Measurements from ENCODE around the gene MEF2A. TPM values are rescaled to one million over a fixed set of nuclear protein-coding genes. Genes with fewer than 3 reads are reported as not detected.

The MEF2A gene
- polyA plus RNA-seq, 4 donors, result 49.8 to 55.6 (median 52.1) TPM

DNA sequence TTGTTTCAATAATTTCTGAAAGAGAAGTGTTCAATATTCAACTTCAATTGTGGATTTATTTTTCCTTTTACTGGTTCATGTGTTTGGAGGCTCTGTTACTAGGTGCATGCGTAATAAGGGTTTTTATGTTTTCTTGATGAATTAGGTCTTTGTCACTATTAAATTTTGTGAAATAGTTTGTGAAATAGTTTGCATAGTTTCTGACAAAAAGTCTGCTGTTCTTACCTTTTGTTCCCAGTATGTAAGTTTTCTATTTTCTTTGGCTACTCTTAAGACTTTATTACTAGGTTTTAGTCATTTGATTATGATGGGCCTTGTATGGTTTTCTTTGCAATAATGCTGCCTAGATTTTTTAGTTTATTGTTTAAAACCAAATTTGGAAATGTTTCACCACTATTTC, 38.0 kb downstream of the MEF2A start:
- no peak for DNase-seq (ENCODE audit: low read depth in 4 of 4, low spot score in 2 of 4)

DNA sequence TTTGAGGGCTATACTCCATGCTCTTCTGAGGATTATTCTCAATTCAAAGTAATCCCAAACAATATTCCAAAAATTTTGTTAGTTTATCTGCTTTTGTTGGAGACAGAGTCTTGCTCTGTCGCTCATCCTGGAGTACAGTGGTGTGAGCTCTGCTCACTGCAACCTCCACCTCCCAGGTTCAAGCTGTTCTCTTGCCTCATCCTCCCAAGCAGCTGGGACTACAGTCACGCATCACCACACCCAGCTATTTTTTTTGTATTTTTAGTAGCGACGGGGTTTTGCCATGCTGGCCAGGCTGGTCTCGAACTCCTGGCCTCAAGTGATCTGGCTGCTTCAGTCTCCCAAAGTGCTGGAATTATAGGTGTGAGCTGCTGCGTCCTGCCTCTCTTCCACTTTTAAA, 39.1 kb downstream of the MEF2A start:
- no peak for DNase-seq (ENCODE audit: low read depth in 4 of 4, low spot score in 2 of 4)

DNA sequence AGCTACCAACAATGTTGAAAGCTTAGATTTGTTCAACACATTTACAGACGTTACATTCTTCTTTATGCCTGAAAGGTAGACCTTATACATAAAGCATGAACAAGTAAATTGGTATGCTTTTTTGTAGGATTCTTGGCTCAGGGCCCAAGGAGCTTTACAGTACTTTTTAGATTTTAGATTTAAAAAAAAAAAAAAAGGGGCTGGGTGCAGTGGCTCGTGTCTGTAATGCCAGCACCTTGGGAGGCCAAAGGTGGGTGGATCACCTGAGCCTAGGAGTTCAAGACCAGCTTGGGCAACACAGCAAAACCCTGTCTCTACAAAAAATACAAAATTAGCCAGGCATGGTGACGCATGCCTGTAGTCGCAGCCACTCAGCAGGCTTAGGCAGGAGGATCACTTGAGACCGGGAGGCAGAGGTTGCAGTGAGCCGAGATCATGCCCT, 39.7 kb downstream of the MEF2A start:
- no peak for DNase-seq (ENCODE audit: low read depth in 4 of 4, low spot score in 2 of 4)

DNA sequence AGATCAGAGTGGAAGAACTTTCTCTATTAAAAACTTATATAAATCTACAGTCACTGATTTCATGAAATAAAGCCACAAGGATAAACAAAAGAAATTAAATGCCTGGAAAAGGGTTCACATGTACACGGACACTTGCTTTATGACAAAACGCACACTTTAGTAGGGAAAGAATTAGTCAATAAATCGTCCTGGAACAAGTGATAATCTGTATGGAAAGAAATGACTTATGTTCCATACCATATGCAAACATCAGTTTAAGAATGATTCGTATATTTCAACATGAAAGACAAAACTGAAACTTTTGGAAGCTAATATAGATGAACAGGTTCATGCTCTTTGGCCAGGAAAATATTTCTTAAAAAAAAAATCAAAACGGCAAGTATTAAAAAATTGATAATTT, 40.2 kb downstream of the MEF2A start:
- DNase-seq (ENCODE audit: low read depth in 4 of 4, low spot score in 2 of 4), result no peak

DNA sequence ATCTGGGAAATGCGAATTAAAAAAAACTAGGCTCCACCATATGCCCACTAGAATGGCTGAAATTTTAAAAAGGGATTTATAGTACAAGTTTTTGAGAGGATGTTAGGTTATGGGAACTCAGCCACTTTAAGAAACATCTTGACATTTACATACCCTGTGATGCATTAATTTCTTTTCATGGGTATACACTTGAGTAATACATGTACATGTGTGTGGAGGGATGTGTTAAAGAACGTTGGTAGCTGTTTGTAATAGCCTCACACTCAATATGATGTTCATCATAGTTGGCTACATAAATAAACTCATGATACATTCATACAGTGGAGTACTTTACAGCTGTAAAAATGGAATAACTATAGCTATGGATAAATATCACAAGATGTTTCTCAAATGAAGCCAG, 40.9 kb downstream of the MEF2A start:
- no peak for DNase-seq (ENCODE audit: low read depth in 4 of 4, low spot score in 2 of 4)

DNA sequence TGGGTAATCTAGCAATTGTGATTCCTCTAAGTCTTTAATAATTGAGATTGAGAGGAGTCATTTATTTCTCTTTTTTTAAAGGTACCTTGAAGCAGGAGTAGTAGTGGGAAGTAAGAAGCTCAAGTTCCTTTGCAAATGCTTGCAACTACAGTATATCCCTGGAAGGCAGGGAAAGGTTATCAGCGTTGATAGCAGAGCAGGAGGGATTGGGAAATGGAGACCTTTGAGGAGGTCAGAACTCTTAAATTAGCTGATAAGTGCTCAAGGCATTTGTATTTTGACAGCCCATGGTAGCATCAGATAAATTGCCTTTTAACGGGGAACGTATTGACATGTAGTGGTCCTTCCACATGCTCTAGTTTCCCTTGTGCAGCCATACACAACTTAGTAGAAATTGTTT, 47.7 kb downstream of the MEF2A start:
- DNase-seq (ENCODE audit: low read depth in 4 of 4, low spot score in 2 of 4), result no peak

DNA sequence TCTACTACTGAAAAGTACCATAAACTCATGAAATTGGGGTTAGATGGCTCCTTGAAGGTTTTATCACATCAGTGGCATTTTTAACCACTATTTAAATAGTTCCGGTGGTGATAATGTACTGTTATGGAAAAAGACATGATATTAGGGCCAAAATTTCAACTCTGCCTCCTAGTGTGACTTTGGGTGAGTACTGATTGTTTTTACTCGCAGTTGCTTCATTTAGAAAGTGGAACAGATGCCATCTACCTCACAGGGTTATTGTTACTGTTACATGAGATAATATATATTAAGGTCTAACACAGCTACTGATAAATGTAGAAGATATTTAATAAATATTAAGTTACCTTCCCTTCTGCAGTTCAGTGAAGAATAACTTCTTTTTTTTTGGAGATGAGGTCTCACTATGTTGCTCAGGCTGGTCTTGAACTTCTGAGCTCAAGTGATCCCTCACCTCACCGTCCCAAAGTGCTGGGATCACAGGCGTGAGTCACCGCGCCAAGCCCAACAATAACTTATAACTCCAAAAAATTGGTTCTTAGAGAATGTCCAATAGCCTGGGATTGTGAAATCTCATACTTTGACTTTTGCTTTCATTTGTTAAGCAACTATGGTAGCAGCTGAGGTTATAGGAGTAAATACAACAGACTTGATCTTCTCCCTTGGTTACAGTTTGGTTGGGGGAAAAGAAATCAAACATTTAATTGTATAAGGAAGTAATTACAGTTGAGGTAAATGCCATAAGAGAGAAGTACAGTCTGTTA, 48.3 kb downstream of the MEF2A start:
- no peak for DNase-seq (ENCODE audit: low read depth in 4 of 4, low spot score in 2 of 4)

DNA sequence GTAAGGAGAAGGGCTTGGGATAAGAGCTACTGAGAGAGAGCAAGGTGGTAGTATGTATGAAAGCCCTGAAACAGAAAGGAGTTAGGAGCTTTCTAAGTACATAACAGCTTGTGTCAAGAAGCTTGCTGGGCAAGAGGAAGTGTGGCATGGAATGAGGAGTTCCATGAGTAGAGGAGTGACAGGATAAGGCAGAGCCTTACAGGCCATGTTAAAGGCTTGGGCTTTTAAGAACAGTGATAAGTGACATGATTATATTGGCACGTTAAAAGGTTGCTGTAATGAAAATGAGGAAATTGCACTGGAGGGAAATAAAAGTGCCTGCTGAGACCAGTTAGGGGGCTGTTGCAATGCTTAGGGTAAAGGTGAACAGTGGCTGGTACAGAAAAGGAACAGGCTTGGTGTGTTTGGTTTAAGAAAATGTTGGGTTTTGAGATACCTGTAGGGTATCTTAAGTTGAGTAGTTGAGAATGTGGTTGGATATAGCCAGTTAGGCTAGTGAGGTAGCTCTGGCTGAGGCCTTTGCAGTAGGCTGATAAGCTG, 49.0 kb downstream of the MEF2A start:
- DNase-seq (ENCODE audit: low read depth in 4 of 4, low spot score in 2 of 4), result no peak

DNA sequence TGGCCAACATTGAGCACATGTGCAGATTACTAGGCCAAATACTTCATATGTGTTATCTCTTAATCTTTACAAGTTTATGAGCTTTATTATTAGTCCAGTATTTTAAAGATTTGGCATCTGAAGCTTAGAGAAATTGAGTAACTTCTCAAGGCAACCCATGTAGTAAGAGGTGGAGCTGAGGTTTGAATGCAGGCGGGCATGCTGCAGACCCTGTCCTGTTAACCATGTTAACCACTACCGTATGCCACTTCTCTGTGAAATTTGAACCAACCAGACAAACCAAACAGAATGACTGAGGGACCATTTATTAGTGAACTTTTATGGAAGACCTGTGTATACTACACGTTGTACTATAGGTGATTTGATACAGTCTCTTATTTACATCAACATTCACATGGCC, 49.7 kb downstream of the MEF2A start:
- DNase-seq (ENCODE audit: low read depth in 4 of 4, low spot score in 2 of 4), result no peak

DNA sequence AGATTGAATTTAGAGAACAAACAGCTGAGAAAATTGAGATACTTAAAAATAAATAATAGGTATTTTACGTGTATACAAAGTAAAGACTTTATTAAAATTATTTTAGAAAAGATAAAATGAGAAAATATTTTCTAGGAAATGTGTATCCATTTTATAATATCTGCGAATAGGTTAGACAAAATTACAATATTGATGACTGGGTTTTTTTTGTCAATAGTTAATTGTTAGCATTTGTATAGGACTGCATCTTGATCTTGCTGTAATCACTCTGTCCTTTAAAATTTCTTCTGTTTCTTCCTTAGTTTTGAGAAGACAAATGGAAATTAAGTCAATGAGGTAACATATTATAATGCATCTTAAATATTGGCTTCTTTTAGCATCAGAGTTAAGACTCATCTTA, 50.3 kb downstream of the MEF2A start:
- DNase-seq (ENCODE audit: low read depth in 4 of 4, low spot score in 2 of 4), result no peak

DNA sequence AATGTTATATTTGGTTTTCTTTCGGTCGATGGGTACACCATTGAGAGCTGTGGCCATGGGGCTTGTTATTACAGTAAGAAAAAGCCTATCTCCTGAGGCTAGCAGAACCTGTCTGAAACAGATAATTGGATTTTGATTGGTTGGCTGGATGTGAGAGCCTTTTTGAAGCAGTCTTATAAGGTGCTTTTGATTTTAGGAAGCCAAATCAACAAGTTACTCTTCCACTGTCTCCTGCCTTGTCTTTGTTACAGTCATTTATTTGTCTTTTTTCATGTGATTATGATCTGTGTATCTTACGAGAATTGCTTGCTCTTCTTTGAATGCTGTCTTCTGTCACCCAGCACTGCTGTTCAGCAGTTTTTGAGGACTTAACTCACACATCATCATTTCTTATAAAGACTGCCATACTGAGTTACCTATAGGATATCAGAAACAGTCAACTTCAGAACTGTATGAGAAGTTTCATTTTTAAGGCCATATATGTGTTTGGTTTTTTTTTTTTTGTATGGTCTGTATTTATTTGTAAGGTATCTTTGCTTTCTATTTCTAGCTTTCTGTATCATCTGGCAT, 51.1 kb downstream of the MEF2A start:
- DNase-seq (ENCODE audit: low read depth in 4 of 4, low spot score in 2 of 4), result no peak

DNA sequence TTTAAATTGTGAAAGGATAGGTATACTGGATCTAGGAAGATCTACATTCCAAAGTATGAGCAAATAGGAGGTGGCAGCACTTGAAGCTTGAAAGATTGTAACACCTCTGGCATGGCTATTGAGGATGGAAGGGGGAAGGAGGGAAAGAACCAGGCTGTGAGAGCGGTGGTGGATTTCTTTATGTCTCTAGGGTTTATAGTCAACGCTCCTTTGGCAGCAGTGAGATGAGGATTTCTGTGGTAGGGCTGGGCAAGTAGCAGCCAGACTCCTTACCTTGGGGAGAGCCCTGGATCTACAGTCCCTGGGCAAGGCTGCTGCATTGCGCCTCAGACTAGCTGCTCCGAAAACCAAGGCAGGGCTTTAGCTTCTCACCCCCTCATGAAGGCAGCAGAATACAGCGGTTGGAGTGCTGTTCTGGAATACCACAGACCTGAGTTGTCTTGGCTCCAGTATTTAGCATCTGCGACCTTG, 53.2 kb downstream of the MEF2A start:
- DNase-seq (ENCODE audit: low read depth in 4 of 4, low spot score in 2 of 4), result no peak

DNA sequence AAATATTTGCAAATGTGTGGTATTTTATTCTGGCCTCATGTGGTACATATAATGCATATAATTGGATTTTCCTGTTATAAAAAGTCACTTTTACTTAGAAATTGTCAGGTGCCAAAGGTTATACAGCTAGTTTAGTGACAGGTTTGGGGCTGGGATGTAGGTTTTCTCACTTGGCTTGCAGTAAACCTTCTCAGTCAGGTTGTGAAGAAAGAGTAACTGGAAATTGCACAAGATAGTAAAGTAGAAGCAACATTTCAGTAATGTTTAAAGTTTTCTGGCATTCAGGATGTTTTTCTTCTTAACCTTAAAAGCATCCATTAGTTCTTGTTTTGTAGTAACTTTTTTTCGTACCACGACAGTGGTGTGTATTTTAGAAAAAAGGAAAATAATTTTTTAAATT, 53.9 kb downstream of the MEF2A start:
- no peak for DNase-seq (ENCODE audit: low read depth in 4 of 4, low spot score in 2 of 4)

DNA sequence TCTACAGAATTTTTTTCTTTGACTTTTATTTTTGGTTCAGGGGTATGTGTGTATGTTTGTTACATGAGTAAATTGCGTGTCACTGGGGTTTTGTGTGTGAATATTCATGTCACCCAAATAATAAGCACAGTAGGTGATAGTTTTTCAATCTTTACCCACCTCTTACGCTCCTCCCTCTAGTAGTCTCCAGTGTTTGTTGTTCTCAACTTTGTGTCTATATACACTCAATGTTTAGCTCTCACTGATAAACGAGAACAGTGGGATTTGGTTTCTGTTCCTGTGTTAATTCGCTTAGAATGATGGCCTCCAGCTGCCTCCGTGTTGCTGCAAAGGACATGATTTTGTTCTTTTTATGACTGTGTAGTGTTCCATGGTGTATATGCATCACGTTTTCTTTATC, 54.4 kb downstream of the MEF2A start:
- DNase-seq (ENCODE audit: low read depth in 4 of 4, low spot score in 2 of 4), result no peak

DNA sequence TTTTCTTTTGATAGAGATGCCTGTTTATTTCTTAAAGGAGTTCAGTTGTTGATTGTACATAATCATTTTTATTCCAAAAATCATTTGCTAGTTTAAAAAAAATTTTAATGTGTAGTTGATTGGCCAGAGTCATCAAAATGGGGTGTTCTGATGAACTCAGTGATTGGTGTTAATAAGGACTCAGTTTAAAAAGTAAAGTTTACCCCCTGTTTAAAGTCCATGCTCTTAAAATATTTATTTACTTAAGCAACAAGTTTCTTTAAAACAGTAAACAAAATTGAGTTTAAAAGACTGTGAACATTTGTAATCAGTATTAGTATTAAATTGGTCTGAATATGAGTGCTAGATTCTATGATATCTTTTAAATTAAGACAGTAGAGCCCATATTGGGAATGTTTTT, 56.0 kb downstream of the MEF2A start:
- no peak for DNase-seq (ENCODE audit: low read depth in 4 of 4, low spot score in 2 of 4)

DNA sequence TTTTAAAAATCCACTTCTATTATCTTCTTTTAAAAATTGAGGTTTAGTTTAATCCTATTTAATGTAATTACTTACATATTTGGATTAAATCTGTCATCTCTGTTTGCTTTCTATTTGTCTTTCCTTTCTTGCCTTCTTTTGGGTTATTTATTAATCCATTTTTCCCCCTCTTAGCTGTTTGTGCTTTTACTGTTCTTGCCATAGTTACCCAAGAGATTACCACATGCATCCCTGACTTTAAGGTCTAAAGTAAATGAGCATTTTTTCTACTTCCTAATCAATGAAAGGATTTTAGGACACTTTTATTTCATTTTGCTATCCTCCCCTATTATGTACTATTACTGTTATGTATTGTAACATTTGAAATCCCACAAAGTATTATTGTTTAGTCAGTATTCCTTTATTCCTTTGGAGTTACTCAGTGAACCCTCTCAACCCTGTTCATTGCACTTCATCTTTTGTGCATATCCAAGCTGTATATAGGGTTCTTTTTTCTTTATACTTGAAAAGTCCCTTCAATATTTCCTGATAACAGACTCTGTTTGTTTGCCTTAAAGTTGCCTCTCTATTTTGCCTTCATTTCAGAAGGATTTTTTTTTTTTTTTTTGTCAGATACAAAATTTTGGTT, 62.7 kb downstream of the MEF2A start:
- DNase-seq (ENCODE audit: low read depth in 4 of 4, low spot score in 2 of 4), result no peak

DNA sequence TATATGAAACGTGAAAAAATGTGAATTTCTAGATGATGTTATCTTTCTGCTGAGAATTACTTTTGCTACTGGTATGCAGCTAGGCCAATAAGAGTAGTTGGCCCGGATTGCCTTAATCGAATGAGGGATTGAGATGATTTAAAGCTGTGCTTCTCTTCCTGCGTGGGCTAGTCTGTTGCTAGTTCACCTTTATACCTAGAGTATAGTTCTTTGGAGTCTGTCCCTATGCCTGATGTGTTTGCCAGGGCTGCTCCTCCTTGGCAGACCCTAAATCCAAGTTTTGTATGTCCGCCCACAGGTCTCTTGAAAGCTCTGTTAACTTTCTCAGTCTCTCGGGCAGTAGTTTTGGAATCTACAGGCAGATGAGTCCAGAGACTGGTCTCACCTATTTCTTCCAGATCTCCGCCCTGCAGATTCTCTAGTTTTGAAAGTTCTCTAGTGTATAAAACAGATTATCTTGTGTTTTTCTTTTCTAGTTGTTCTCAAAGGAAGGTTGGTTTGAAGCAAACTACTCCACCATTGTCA, 64.9 kb downstream of the MEF2A start:
- no peak for DNase-seq (ENCODE audit: low read depth in 4 of 4, low spot score in 2 of 4)

DNA sequence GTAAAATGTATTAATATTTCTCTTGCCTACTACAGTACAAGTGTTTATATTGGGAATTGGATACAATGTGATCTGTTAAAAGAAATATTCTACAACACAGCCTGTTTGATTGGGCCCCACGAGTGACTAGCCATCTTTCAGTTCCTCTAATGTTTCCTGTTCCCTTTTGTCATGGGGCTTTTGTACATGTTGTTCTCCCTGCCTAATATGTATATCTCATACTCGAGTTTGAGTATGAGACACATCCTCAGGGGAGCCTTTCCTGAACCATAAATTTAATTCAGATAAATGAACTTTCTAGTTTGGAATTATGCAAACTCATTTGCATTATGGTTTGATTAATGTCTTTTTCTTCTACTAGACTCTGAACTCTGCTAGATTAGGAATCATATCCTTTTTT, 65.5 kb downstream of the MEF2A start:
- DNase-seq (ENCODE audit: low read depth in 4 of 4, low spot score in 2 of 4), result no peak

DNA sequence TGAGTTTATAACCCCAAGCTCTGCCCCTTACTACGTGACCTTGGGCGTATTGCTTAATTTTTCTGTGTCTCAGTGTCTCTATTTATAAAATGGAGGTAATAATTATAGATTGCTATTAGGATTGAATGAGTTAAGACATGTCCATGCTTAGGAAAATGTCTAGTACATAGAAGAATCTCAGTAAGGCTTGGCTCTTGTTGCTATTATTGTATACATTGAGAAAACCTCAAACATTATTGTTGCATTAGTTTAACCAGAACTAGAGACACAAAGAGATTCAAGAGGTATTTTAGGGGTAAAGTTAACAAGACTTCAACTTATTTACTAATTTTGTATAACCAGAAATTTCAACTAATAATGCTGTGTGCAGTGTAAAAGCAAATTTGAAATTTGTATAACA, 66.7 kb downstream of the MEF2A start:
- DNase-seq (ENCODE audit: low read depth in 4 of 4, low spot score in 2 of 4), result no peak

DNA sequence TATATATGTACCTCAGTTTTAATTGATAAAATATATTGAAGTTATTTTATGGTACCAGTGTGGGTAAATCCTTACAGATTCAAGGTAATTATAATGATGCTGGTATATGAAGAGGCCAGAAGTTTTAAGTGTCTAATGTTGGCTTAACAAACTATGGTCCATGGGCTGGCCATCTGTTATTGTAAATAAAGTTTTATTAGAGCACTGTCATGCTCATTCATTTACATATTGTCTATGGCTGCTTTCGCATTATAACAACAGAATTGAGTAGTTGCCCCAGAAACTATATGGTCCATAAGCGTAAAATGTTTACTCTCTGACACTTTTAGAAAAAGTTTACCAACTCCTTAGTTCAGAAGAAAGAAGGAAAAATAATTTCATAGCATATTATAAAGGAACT, 67.9 kb downstream of the MEF2A start:
- no peak for DNase-seq (ENCODE audit: low read depth in 4 of 4, low spot score in 2 of 4)

DNA sequence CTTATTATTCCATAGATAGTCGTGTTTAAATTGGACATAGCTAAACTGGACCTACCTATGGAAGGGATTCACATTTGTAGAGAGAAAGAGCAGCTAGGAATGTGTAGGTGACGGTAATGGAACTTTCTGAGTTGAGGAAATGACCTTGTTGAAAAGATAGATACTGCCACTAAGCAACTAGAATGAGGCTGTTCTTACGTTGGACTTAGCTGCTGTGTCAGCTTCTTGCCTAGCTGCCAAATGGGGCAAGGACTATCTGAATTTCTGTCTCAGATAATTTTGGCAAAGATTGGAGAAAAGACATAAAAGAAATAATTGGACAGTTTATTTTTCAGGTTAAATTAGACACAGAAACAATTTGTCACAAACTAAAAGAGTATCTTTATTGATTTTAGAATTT, 68.8 kb downstream of the MEF2A start:
- no peak for DNase-seq (ENCODE audit: low read depth in 4 of 4, low spot score in 2 of 4)

DNA sequence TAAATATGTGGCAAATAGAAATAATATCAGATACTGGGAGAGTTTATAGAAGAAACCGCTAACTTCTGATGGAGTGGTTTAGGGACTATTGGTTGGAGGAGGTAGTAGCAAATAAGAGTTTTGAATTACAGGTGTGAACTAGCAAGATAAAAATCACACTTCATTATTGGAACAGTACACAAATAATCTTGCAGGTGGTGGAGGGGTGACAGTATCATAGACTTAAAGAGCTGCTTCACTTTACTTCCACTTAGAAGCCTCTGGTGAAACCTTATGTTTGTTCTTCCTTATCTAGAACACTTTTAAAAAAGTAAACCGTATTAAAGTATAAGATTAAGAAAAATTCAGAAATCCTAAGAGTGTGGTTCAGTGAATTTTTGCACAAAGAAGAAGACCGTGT, 69.4 kb downstream of the MEF2A start:
- DNase-seq (ENCODE audit: low read depth in 4 of 4, low spot score in 2 of 4), result no peak

Measured in left renal cortex interstitium (tissue), 4 donors.